Coronary artery (tissue), 2 donors: ENCODE results near the gene CERS6.
A peak's percentile ranks its signal among the peaks of the same experiment; 100 is the strongest.

ENCODE experiments used
- DNase-seq: peaks from one replicate; pipeline ENCODE4 v3.0.0-alpha.2; 2017; ENCODE audit warnings: low spot score
- H3K27ac ChIP-seq, 2 donors: fragments of 200-600 bp; sonication (generic); one replicate each; pipeline ENCODE4 v1.5.1; 2016 to 2019
- H3K4me3 ChIP-seq: fragments of 200-600 bp; sonication (generic); 2 replicates; pipeline ENCODE4 v1.5.1; 2016; ENCODE audit warnings: mild to moderate bottlenecking, moderate library complexity
- CTCF ChIP-seq: fragments of 200-600 bp; sonication (generic); IDR thresholded peaks from one replicate; pipeline ENCODE4 v1.5.1; 2019; ENCODE audit warnings: antibody characterized with exemption

Gene CERS6

GRCh38 chr2:168480356-168480755 lies 24.3 kb downstream of the CERS6 start:
- no peak overlapping the region for H3K4me3 ChIP-seq
- H3K27ac ChIP-seq: no peak overlapping the region
- no peak for TF ChIP-seq CTCF
- no peak for DNase-seq

GRCh38 chr2:168480825-168481585 lies 24.9 kb downstream of the CERS6 start:
- DNase-seq: no peak
- no peak overlapping the region for H3K27ac ChIP-seq
- no peak for TF ChIP-seq CTCF
- no peak overlapping the region for H3K4me3 ChIP-seq

GRCh38 chr2:168482269-168482668 lies 26.2 kb downstream of the CERS6 start:
- DNase-seq: no peak
- no peak overlapping the region for H3K4me3 ChIP-seq
- no peak for TF ChIP-seq CTCF
- no peak overlapping the region for H3K27ac ChIP-seq

GRCh38 chr2:168482952-168483831 lies 27.1 kb downstream of the CERS6 start:
- no peak for TF ChIP-seq CTCF
- Histone ChIP-seq H3K27ac (no peak overlapping the region), H3K4me3 (no peak overlapping the region)

GRCh38 chr2:168486477-168486876 lies 30.4 kb downstream of the CERS6 start:
- no peak for DNase-seq
- no peak for TF ChIP-seq CTCF
- Histone ChIP-seq H3K27ac (no peak overlapping the region), H3K4me3 (no peak overlapping the region)

More at GRCh38 chr2:168482952-168483831, 27.1 kb downstream of the CERS6 start:
- no peak for DNase-seq

DNA sequence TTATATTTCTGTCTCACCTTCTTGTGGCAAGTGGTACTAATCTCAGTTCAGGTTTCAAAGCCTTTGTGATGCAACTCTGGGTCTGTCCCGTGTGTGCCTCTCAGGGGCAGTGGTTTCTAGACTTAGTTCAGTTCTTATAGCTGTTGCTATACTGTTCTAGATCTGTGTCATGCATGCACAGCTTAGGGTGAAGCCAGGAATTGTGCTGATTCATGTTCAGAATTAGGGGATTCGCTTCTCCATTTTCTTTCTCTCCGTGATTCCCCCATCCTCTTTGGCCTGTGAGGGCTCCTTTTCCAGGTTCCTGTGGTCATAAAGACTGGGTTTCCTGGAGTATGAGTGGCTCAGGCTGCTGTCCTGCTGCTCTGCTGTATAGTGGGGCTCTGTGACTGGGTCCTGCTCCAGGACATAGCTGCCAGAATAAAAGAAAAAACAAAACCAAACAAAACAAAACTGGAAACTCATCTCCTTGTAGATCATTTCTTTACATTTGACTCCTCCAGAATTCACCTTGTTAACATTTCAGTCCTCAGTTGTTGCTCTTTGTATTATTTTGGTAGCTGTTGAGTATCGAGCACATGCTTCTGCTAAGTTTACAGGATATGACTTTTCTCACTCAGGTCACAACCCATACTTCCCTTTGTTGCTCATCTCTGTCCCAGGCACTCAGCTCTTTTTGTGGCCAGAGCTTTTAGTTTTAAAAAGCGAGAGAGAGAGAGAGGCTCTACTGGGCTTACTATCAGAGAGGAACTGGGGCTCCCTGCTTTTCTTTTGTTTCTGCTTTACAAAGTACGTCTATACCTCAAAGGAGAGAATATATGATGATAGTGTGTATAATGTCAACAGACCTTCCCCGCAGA lies 34.2 kb downstream of the CERS6 start:
- TF ChIP-seq CTCF: no peak
- H3K27ac ChIP-seq: no peak overlapping the region
- peak overlapping the region; percentile 3 for H3K4me3 ChIP-seq
- no peak for DNase-seq
